IMR-90 (cell line): ENCODE results near the gene CHST8. TPM values are rescaled to one million over a fixed set of nuclear protein-coding genes. Genes with fewer than 3 reads are reported as not detected.

Experiments
- ATAC-seq: fragments of 200-7000 bp; cut with Tn5 transposase; 2 replicates; pipeline ENCODE4 v1.9.1; 2020; ENCODE audit warnings: low read depth, mild to moderate bottlenecking, moderate library complexity
- BruUV-seq: library from RNA; stranded (reverse); fragments of 400-500 nt; replicated peaks from 2 replicates; lab custom pipeline; 2021; lab: Mats Ljungman, UMichigan
- CTCF ChIA-PET: fragments of 300-600 bp; formaldehyde crosslinking; extraction: SDS; loops from one replicate; lab custom pipeline; 2021; ENCODE audit warnings: antibody characterized with exemption; lab: Yijun Ruan, JAX
- POLR2A ChIA-PET: fragments of 300-600 bp; sonication (Branson Sonifier 250); formaldehyde crosslinking; loops from one replicate; lab custom pipeline; 2022; ENCODE audit warnings: antibody characterized with exemption; ENCODE audit not compliant: unreplicated experiment; lab: Charles Lee
- DNase-seq: peaks from one replicate; pipeline ENCODE4 v3.0.0; 2013
- H2AFZ ChIP-seq: replicated peaks from 2 replicates; pipeline ENCODE3; 2013; ENCODE audit warnings: low read length, mild to moderate bottlenecking; ENCODE audit not compliant: poor library complexity
- H2AK5ac ChIP-seq: 2 replicates; pipeline ENCODE4 v1.6.1; 2013; ENCODE audit warnings: low read depth, low read length, inconsistent platforms
- H2AK9ac ChIP-seq: replicated peaks from 2 replicates; pipeline ENCODE3; 2013; ENCODE audit warnings: mild to moderate bottlenecking, low read depth, low read length, moderate library complexity; ENCODE audit not compliant: poor library complexity
- H2BK120ac ChIP-seq: 2 replicates; pipeline ENCODE4 v1.6.1; 2013; ENCODE audit warnings: low read depth, low read length, inconsistent platforms
- H2BK15ac ChIP-seq: 3 replicates; pipeline ENCODE4 v1.6.1; 2013; ENCODE audit warnings: low read depth, low read length, inconsistent platforms
- H2BK20ac ChIP-seq: 2 replicates; pipeline ENCODE4 v1.6.1; 2013; ENCODE audit warnings: low read depth, mild to moderate bottlenecking, inconsistent platforms, low read length, moderate library complexity
- H2BK5ac ChIP-seq: 2 replicates; pipeline ENCODE4 v1.6.1; 2013; ENCODE audit warnings: mild to moderate bottlenecking, low read depth, low read length, inconsistent platforms; ENCODE audit not compliant: poor library complexity, severe bottlenecking
- H3K14ac ChIP-seq: replicated peaks from 2 replicates; pipeline ENCODE4 v1.6.1; 2013; ENCODE audit warnings: low read depth, low read length, inconsistent platforms
- H3K18ac ChIP-seq: 2 replicates; pipeline ENCODE4 v1.6.1; 2013; ENCODE audit warnings: low read depth, low read length, control low read depth
- H3K23ac ChIP-seq: 2 replicates; pipeline ENCODE4 v1.6.1; 2013; ENCODE audit warnings: low read depth, low read length, inconsistent platforms
- H3K27ac ChIP-seq: 2 replicates; pipeline ENCODE4 v1.5.1; 2013; ENCODE audit warnings: mild to moderate bottlenecking, control low read depth, low read length; ENCODE audit not compliant: insufficient read depth
- H3K27me3 ChIP-seq: 2 replicates; pipeline ENCODE4 v1.6.1; 2013; ENCODE audit warnings: low read length; ENCODE audit not compliant: control insufficient read depth, insufficient read depth
- H3K36me3 ChIP-seq: 2 replicates; pipeline ENCODE4 v1.6.1; 2013; ENCODE audit warnings: low read length, mixed read lengths; ENCODE audit not compliant: control insufficient read depth, insufficient read depth
- H3K4ac ChIP-seq: 2 replicates; pipeline ENCODE4 v1.6.1; 2013; ENCODE audit warnings: low read depth, low read length, inconsistent platforms
- H3K4me1 ChIP-seq: 2 replicates; pipeline ENCODE4 v1.6.1; 2013; ENCODE audit warnings: low read length, mixed read lengths; ENCODE audit not compliant: control insufficient read depth, insufficient read depth
- H3K4me2 ChIP-seq: 2 replicates; pipeline ENCODE4 v1.6.1; 2013; ENCODE audit warnings: low read depth, mild to moderate bottlenecking, control low read depth, low read length, moderate library complexity
- H3K4me3 ChIP-seq: 2 replicates; pipeline ENCODE4 v1.5.1; 2013; ENCODE audit warnings: low read depth, mild to moderate bottlenecking, control low read depth, low read length, moderate library complexity; ENCODE audit not compliant: insufficient read depth
- H3K56ac ChIP-seq: 2 replicates; pipeline ENCODE4 v1.6.1; 2013; ENCODE audit warnings: low read length, inconsistent platforms; ENCODE audit not compliant: insufficient read depth; ENCODE audit errors: extremely low read depth
- H3K79me1 ChIP-seq, 2 experiments: 2 replicates each; pipeline ENCODE4 v1.6.1; 2013; ENCODE audit warnings: low read length in 2 of 2, inconsistent platforms in 1 of 2, low read depth in 1 of 2
- H3K9ac ChIP-seq: 2 replicates; pipeline ENCODE4 v1.6.1; 2013; ENCODE audit warnings: low read depth, low read length, control low read depth
- H3K9me1 ChIP-seq: 2 replicates; pipeline ENCODE4 v1.6.1; 2013; ENCODE audit warnings: low read length, inconsistent platforms; ENCODE audit not compliant: insufficient read depth
- H3K9me3 ChIP-seq: 2 replicates; pipeline ENCODE4 v1.6.1; 2013; ENCODE audit warnings: low read length; ENCODE audit not compliant: control insufficient read depth, insufficient read depth
- H4K20me1 ChIP-seq: 2 replicates; pipeline ENCODE4 v1.6.1; 2013; ENCODE audit warnings: low read length, inconsistent platforms; ENCODE audit not compliant: insufficient read depth
- H4K5ac ChIP-seq: 2 replicates; pipeline ENCODE4 v1.6.1; 2013; ENCODE audit warnings: mild to moderate bottlenecking, low read depth, low read length, control low read depth
- H4K8ac ChIP-seq, 2 experiments: 2 replicates each; pipeline ENCODE4 v1.6.1; 2013; ENCODE audit warnings: low read depth in 2 of 2, low read length in 2 of 2, control low read depth in 1 of 2, inconsistent platforms in 1 of 2
- H4K91ac ChIP-seq: 2 replicates; pipeline ENCODE4 v1.6.1; 2013; ENCODE audit warnings: low read depth, low read length, inconsistent platforms; ENCODE audit not compliant: insufficient read depth
- BHLHE40 ChIP-seq: fragments of 150-350 bp; IDR thresholded peaks from 2 replicates; pipeline ENCODE4 v1.6.1; 2016; ENCODE audit warnings: mild to moderate bottlenecking, low read depth, low read length
- CEBPB ChIP-seq: IDR thresholded peaks from 2 replicates; pipeline ENCODE4 v1.6.1; 2012; ENCODE audit warnings: low read depth, low read length, improper control_type of control experiment
- CHD1 ChIP-seq: IDR thresholded peaks from 2 replicates; pipeline ENCODE4 v1.6.1; 2012; ENCODE audit warnings: low read depth, low read length, improper control_type of control experiment
- FOS ChIP-seq: fragments of 150-350 bp; IDR thresholded peaks from 2 replicates; pipeline ENCODE4 v1.6.1; 2016; ENCODE audit warnings: low read depth, low read length
- MAFK ChIP-seq: IDR thresholded peaks from 2 replicates; pipeline ENCODE4 v1.6.1; 2012; ENCODE audit warnings: low read depth, low read length, improper control_type of control experiment
- MAZ ChIP-seq: IDR thresholded peaks from 2 replicates; pipeline ENCODE4 v1.6.1; 2012; ENCODE audit warnings: low read depth, mild to moderate bottlenecking, low read length, improper control_type of control experiment, moderate library complexity, borderline replicate concordance
- MXI1 ChIP-seq: IDR thresholded peaks from 2 replicates; pipeline ENCODE4 v1.6.1; 2012; ENCODE audit warnings: low read depth, mild to moderate bottlenecking, low read length, moderate library complexity, borderline replicate concordance
- NFE2L2 ChIP-seq: fragments of 150-350 bp; IDR thresholded peaks from 2 replicates; pipeline ENCODE4 v1.6.1; 2016; ENCODE audit warnings: low read depth, mild to moderate bottlenecking, low read length
- POLR2A ChIP-seq: IDR thresholded peaks from 2 replicates; pipeline ENCODE4 v1.6.1; 2012; ENCODE audit warnings: mild to moderate bottlenecking, low read depth, low read length
- RAD21 ChIP-seq: IDR thresholded peaks from 2 replicates; pipeline ENCODE4 v1.6.1; 2012; ENCODE audit warnings: low read length, improper control_type of control experiment
- RCOR1 ChIP-seq: IDR thresholded peaks from 2 replicates; pipeline ENCODE4 v1.6.1; 2012; ENCODE audit warnings: mild to moderate bottlenecking, low read length, improper control_type of control experiment; ENCODE audit not compliant: insufficient replicate concordance
- RFX5 ChIP-seq: IDR thresholded peaks from 2 replicates; pipeline ENCODE4 v1.8.0; 2012; ENCODE audit warnings: low read depth, mild to moderate bottlenecking, low read length, moderate library complexity
- SMC3 ChIP-seq: fragments of 150-350 bp; IDR thresholded peaks from 2 replicates; pipeline ENCODE4 v1.6.1; 2016; ENCODE audit warnings: low read depth, mild to moderate bottlenecking, antibody characterized with exemption, low read length, moderate library complexity
- USF2 ChIP-seq: fragments of 150-350 bp; IDR thresholded peaks from 2 replicates; pipeline ENCODE4 v1.6.1; 2017; ENCODE audit warnings: mild to moderate bottlenecking, antibody characterized with exemption, low read length, low read depth
- WGBS, 2 experiments: methylation state at CpG; one replicate each; pipeline versions ENCODE4 v1.1.5 to v1.1.7; 2013; ENCODE audit warnings: missing lambda C conversion rate in 2 of 2; ENCODE audit not compliant: insufficient read length in 1 of 2; ENCODE audit errors: extremely low coverage in 2 of 2; 5-methylcytosine and 5-hydroxymethylcytosine counted together
- dilution Hi-C: fragments of 300-500 bp; cut with HindIII; formaldehyde crosslinking; loops from one replicate; pipeline ENCODE4 v1.14.3; 2018; ENCODE audit warnings: low sequenced_read_pairs; ENCODE audit not compliant: unreplicated experiment
- in situ Hi-C: fragments of 300-500 bp; cut with MboI; formaldehyde crosslinking; loops from 3 replicates; pipeline ENCODE4 v1.14.3; 2019; ENCODE audit warnings: low sequenced_read_pairs, inconsistent platforms, mixed read lengths
- intact Hi-C: fragments of 100-400 bp; cut with micrococcal nuclease; formaldehyde crosslinking; loops from 2 replicates; pipeline ENCODE4 v1.10.0; 2022
- polyA plus RNA-seq, 3 experiments: library from polyadenylated mRNA; depleted of rRNA; stranded (reverse); fragments of >200 nt; gene quantifications; 2 replicates each; pipeline ENCODE4 v1.2.3, GENCODE V29; 2012; ENCODE audit warnings: low replicate concordance in 1 of 3
- total RNA-seq: library from RNA; depleted of rRNA; stranded (reverse); fragments of >200 nt; gene quantifications from 2 replicates; pipeline ENCODE4 v1.2.3, GENCODE V29; 2012
- TF ChIP-seq, protein P1 (sequence below): fragments of 150-350 bp; IDR thresholded peaks from 2 replicates; pipeline ENCODE4 v1.6.1; 2016; ENCODE audit warnings: low read depth, mild to moderate bottlenecking, low read length, moderate library complexity, borderline replicate concordance

Gene CHST8
- total and polyA plus RNA-seq, 2 of the 4 experiments (the other 2 are of a cell fraction): not detected

DNA sequence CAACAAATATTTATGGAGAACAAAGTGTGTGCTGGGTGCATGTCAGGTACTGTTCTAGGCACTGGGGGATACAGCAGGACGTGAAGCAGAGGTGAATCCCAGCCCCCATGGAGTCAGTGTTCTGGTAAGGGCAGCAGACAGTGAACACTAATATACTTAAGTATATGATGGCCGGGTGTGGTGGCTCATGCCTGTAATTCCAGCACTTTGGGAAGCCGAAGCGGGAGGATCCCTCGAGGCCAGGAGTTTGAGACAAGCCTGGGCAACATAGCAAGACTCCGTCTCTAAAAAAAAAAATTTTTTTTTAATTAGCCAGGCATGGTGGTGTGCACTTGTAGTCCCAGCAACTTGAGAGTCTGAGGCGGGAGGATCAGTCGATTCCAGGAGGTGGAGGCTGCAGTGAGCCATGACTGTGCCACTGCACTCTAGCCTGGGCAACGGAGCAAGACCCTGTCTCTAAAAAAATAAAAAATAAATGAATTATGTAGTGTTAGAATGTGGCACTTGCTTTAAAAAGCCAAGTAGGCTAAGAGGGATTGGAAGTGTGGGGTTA lies 22.6 kb downstream of the CHST8 start:
- in situ Hi-C loops (no loop called here), intact Hi-C loops (no loop called here), dilution Hi-C loops (no loop called here)
- POLR2A ChIA-PET: no interaction called here
- Histone ChIP-seq H4K8ac (no peak overlapping the region), H3K23ac (no peak overlapping the region), H3K18ac (no peak overlapping the region), H3K14ac (no peak overlapping the region), H3K27ac (no peak overlapping the region), H2BK120ac (no peak overlapping the region), H2AK5ac (no peak overlapping the region), H2BK15ac (no peak overlapping the region), H3K56ac (no peak overlapping the region), H2AFZ (no peak overlapping the region), H4K5ac (no peak overlapping the region), H3K4me2 (no peak overlapping the region), H3K27me3 (no peaks in the 10 kb centered on the region), H3K4me3 (no peak overlapping the region), H3K4ac (no peak overlapping the region), H3K9me3 (no peaks in the 10 kb centered on the region), H2AK9ac (no peak overlapping the region), H3K9ac (no peak overlapping the region), H3K79me1 (no peaks in the 10 kb centered on the region), H3K4me1 (no peaks in the 10 kb centered on the region), H2BK5ac (no peak overlapping the region), H4K20me1 (no peaks in the 10 kb centered on the region), H2BK20ac (no peak overlapping the region), H4K91ac (no peak overlapping the region), H3K36me3 (no peaks in the 10 kb centered on the region), H3K9me1 (no peaks in the 10 kb centered on the region)
- no CpG with 5 or more reads among the region's 9 CpGs for WGBS, 2 experiments
- no peak for DNase-seq
- no TSS peak for BruUV-seq
- CTCF ChIA-PET: no interaction called here
- TF ChIP-seq CHD1 (no peak), CEBPB (no peak), RCOR1 (no peak), FOS (no peak), MAZ (no peak), SMC3 (no peak), MAFK (no peak), POLR2A (no peak), BHLHE40 (no peak), MXI1 (no peak), RFX5 (no peak), RAD21 (no peak), NFE2L2 (no peak), USF2 (no peak)
- TF ChIP-seq, protein P1, sequence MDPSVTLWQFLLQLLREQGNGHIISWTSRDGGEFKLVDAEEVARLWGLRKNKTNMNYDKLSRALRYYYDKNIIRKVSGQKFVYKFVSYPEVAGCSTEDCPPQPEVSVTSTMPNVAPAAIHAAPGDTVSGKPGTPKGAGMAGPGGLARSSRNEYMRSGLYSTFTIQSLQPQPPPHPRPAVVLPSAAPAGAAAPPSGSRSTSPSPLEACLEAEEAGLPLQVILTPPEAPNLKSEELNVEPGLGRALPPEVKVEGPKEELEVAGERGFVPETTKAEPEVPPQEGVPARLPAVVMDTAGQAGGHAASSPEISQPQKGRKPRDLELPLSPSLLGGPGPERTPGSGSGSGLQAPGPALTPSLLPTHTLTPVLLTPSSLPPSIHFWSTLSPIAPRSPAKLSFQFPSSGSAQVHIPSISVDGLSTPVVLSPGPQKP: no peak
- no peak for ATAC-seq
